ENCODE data around the gene HOXA9. TPM values are rescaled to one million over a fixed set of nuclear protein-coding genes. Genes with fewer than 3 reads are reported as not detected.

Gene HOXA9
- total RNA-seq, 2 experiments from 2014 or later, result not detected

DNA sequence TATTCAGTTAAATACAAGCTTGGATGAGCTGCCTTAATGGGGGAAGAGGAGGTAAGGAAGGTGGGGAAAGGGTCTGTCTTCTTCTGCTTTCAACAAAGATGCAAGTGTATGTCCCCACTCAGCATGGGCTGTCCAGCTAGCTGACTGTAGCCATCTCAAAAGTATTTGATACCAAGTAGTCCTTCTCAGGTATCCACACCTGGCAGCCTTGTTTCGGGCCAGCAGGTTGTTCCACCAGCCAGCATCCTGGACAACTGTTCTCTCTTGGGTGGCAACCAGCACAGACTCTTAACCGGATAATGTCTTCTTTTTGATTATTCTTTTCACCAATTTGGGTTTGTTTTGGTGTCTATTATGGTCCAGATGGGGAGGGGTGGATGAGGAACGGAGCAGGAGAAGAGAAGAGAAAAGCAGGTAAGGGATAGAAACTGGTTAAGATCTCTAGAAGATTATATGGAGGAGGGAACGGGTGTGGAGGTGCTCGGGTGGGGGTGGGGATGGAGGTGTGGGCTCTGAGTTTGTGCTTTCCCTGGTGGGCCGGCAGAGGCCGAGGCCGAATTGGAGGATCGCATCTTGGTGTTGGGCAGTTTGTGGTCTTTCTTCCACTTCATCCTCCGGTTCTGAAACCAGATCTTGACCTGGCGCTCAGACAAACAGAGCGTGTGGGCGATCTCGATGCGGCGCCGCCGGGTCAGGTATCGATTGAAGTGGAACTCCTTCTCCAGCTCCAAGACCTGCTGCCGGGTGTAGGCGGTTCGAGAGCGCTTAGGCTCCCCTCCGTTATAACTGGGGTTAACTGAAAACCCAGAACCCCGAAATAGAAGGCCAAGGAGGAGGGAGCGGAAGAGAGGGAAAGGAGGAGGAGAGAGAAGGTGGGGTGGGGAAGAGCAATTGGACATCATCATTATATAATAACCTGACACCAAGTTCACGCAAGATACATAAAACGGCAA is 36.3 kb downstream of the HOXA9 start:
- CTCF ChIA-PET, result no interaction called here
- Mint-ChIP-seq H3K27ac (no peak overlapping the region), H3K36me3 (ENCODE audit: low read depth) (no peaks in the 10 kb centered on the region), H3K9me3 (no peaks in the 10 kb centered on the region), H3K4me3 (no peak overlapping the region), H3K27me3 (peaks cover 47% of the 10 kb centered on the region), H3K4me1 (peaks cover 4% of the 10 kb centered on the region)
- no peak for DNase-seq
- POLR2A ChIA-PET, result no interaction called here

DNA sequence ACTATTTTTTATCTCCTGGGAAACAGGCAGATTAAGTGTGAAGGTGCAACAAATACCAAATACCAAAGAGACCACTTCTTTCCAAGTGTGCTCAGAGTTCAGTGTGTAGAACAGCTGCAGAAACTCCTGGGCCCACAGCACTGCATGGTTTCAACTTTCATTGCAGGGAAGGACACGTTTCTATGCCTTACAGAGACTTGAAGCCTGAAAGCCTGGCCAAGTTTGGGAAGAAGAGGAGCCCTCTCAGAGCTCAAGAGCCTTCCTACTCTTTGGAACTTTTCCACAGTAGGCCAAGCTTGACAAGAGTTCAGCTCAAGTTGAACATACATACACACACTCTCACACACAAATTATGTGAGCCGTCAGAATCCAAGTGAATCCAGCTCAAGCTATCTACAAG is 37.3 kb downstream of the HOXA9 start:
- DNase-seq, result no peak
- H3K4me1 Mint-ChIP-seq, result no peaks in the 10 kb centered on the region
- no peak overlapping the region for H3K4me3 Mint-ChIP-seq
- CTCF ChIA-PET, result no interaction called here
- H3K9me3 Mint-ChIP-seq, result no peaks in the 10 kb centered on the region
- POLR2A ChIA-PET, result no interaction called here
- no peak overlapping the region for H3K27ac Mint-ChIP-seq
- peaks cover 39% of the 10 kb centered on the region for H3K27me3 Mint-ChIP-seq
- no peaks in the 10 kb centered on the region for H3K36me3 Mint-ChIP-seq (ENCODE audit: low read depth)

DNA sequence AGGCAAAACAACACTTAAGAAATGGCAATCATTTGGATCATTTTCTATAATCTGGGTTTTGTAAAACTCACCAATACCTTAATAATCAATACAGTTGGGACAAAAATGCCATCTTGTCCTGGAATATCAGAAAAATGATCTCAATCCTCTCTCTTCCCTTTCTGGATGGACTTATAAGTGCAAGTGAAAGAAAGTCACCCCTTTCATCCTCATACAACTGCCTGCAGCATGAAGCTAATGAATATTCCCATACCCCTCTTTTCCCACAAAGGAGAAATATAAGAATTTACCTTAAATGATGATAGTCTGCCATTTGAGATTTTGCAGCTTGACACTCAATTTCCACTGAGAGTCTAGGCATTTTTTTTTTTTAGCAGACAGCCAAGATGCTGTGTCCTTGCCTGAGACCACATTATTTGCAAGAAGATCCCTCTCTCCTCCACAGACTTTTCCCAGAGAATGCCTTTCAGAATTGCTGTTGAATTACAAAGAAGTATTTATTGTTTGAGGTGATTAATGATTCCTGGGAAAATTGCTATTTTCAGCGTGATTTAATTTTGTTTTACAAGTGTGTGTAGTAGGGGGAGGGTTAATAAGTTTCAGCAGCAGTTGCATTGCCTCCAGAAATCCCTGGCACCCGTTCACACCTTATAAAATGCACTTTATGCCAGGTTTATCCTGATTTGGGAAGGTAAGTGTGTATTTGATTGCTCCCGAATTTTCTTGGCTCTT is 38.6 kb downstream of the HOXA9 start:
- Mint-ChIP-seq H3K4me3 (no peak overlapping the region), H3K4me1 (no peaks in the 10 kb centered on the region), H3K36me3 (ENCODE audit: low read depth) (no peaks in the 10 kb centered on the region), H3K9me3 (no peaks in the 10 kb centered on the region), H3K27ac (no peak overlapping the region), H3K27me3 (peaks cover 30% of the 10 kb centered on the region)
- ChIA-PET CTCF (interaction anchor here (0.7 kb wide), 1 partner anchor 25 kb away, joined by 3 read pairs; no protein-coding TSS in a partner anchor), POLR2A (no interaction called here)
- DNase-seq, result no peak

DNA sequence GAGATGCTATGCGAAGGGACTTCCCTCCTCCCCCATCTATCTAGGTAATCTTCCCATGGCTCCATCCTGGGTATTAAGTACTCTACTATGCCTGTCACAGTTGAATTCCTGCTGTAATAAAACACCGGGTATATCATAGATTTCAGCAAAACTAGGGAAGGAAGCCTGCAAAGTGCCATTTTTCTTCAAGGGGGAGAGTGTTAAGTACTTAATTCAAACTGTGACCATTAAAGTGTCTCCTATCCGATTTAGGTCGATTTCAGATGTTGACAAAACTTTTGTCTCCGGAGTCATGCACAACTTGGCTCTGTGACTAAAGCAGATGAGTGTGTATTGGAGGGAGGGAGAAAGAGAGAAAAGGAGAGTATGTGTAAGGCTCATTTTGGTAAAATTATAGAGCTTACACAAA is 39.3 kb downstream of the HOXA9 start:
- H3K4me1 Mint-ChIP-seq, result no peaks in the 10 kb centered on the region
- no peaks in the 10 kb centered on the region for H3K9me3 Mint-ChIP-seq
- no peak overlapping the region for H3K4me3 Mint-ChIP-seq
- H3K27me3 Mint-ChIP-seq, result peaks cover 27% of the 10 kb centered on the region
- no peaks in the 10 kb centered on the region for H3K36me3 Mint-ChIP-seq (ENCODE audit: low read depth)
- no peak overlapping the region for H3K27ac Mint-ChIP-seq
- no peak for DNase-seq
- ChIA-PET CTCF (no interaction called here), POLR2A (no interaction called here)

DNA sequence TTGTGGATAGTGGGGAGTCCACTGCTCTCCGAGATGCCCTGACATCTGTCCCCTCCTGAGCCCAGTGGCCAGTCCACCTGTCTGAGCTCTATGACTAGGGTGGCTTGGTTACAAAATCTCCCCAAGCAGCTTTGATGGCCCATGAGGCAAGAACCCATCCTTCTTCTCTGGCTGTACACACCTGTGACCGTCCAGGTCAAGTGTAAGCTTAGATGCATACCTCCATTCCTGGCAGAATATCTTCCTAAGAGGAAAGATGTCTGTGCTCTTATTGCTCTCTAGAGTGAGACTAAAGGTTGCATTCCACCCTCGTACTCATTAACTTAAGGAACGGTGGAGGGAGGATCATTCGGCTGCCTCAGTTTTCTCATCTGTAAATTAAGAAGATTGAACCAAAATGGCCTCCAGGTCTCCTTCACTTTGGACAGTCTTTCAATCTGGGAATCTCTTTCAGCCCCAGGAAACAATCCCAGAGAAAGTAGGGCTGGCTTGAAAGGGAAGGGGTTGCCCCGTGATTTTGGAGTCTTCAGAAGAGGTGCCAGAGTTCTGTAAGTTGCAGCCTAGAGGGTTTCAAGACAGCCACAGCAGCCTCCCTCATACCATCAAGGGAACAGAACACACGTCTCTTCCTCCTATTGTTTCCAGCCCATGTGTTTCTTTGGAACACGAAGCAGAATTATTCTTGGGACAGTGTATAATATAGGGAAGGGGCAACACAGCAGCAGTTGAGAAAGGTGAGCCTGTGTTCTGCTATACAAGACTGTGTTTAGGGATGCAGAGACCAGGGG is 40.2 kb downstream of the HOXA9 start:
- ChIA-PET CTCF (no interaction called here), POLR2A (no interaction called here)
- no peak overlapping the region for H3K27ac Mint-ChIP-seq
- H3K4me3 Mint-ChIP-seq, result no peak overlapping the region
- no peaks in the 10 kb centered on the region for H3K4me1 Mint-ChIP-seq
- H3K36me3 Mint-ChIP-seq (ENCODE audit: low read depth), result no peaks in the 10 kb centered on the region
- no peaks in the 10 kb centered on the region for H3K9me3 Mint-ChIP-seq
- DNase-seq, result no peak
- peaks cover 27% of the 10 kb centered on the region for H3K27me3 Mint-ChIP-seq

DNA sequence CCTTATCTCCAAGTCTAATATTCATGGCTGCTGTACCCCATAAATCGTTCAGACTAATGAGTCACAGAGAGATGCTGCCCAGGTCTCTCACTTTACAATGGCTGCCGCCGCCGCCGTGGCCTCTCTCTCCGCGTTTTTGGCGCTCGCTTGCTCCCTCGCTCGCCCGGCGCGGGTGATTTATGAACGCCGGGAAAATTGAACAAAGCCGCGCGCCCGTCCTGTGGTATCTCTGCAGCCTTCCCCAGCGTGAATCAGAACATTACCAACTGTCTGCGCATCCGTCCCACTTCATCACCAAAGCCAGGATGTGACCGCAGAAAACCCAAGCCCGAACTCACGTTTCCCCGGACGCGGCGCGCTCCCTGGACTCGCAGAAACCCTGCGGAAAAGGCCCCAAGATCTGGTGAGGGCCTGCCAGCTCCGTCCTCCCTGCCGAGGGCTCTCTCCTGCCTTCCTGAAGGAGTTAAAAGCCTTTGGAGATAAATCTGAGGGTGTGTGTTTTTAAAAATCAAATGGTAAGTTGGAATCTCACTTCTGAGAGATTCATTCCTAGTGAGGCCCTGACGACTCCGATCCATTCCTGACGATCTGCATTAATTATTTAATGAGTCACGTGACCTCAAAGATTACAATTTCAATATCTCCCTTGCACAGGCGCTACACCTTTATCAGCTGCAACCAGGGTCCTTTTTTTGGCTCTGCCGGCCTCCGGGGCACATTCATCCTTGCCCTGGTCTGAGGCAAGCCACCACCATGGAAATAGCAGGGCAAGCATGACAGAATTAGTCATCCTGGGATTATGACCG is 41.0 kb downstream of the HOXA9 start:
- Mint-ChIP-seq H3K27ac (no peak overlapping the region), H3K4me3 (no peak overlapping the region), H3K9me3 (no peaks in the 10 kb centered on the region), H3K36me3 (ENCODE audit: low read depth) (no peaks in the 10 kb centered on the region), H3K27me3 (peaks cover 28% of the 10 kb centered on the region), H3K4me1 (no peaks in the 10 kb centered on the region)
- no peak for DNase-seq
- ChIA-PET CTCF (no interaction called here), POLR2A (no interaction called here)

DNA sequence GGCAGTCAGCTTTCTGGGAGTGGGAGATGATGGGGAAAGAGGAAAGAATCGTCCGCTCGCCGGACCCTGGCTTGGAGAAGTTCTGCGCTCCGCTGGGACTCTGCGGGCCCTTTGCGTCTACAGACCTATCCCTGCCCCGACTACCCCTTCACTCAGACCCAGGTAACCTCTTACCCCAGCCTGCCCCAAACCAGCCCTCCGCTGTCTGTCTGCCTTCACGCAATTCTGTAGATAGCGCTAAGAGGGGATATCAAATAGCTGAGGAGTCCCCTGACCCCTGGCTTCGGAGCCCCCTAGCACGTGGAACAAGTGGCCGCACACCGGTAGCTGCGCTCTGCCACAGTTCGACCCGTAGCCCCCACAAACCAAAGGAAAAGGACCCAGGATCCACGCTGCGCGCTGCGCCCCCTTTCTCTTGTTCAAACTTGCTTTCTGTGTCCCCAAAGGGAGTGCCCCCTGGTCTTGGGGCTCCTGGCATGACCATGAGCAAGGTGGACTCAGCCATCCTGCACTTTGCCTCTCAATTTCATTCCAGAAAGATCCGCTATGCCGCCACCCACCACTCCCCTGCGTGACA is 41.8 kb downstream of the HOXA9 start:
- Mint-ChIP-seq H3K9me3 (no peaks in the 10 kb centered on the region), H3K4me1 (no peaks in the 10 kb centered on the region), H3K27ac (no peak overlapping the region), H3K4me3 (no peak overlapping the region), H3K27me3 (peaks cover 26% of the 10 kb centered on the region), H3K36me3 (ENCODE audit: low read depth) (no peaks in the 10 kb centered on the region)
- no peak for DNase-seq
- CTCF ChIA-PET, result no interaction called here
- POLR2A ChIA-PET, result no interaction called here

DNA sequence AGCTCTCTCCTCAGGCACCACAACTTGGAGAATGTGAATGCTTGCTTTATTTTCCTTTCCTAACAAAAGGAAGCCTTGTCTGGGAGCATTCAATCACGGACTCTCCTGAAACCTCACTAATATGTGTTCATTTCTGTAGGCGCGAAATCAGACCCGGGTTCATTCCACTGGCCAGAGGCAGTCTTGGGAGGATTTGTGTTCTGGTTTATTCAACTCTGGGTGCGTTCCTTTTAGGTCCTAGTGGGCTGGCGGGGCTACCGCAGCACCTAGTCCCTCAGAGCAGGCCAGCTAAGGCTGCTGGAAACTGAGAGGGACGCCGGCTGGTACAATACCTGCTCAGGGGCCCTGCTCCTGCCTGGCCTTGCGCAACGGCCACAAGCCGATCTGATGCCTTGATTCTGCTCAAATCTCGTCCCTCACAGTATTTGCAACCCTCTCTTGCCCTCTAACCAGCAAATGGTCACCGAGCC is 42.3 kb downstream of the HOXA9 start:
- peaks cover 23% of the 10 kb centered on the region for H3K27me3 Mint-ChIP-seq
- H3K4me3 Mint-ChIP-seq, result no peak overlapping the region
- no peaks in the 10 kb centered on the region for H3K9me3 Mint-ChIP-seq
- no peak for DNase-seq
- no peaks in the 10 kb centered on the region for H3K36me3 Mint-ChIP-seq (ENCODE audit: low read depth)
- ChIA-PET POLR2A (no interaction called here), CTCF (no interaction called here)
- H3K4me1 Mint-ChIP-seq, result no peaks in the 10 kb centered on the region
- H3K27ac Mint-ChIP-seq, result no peak overlapping the region

DNA sequence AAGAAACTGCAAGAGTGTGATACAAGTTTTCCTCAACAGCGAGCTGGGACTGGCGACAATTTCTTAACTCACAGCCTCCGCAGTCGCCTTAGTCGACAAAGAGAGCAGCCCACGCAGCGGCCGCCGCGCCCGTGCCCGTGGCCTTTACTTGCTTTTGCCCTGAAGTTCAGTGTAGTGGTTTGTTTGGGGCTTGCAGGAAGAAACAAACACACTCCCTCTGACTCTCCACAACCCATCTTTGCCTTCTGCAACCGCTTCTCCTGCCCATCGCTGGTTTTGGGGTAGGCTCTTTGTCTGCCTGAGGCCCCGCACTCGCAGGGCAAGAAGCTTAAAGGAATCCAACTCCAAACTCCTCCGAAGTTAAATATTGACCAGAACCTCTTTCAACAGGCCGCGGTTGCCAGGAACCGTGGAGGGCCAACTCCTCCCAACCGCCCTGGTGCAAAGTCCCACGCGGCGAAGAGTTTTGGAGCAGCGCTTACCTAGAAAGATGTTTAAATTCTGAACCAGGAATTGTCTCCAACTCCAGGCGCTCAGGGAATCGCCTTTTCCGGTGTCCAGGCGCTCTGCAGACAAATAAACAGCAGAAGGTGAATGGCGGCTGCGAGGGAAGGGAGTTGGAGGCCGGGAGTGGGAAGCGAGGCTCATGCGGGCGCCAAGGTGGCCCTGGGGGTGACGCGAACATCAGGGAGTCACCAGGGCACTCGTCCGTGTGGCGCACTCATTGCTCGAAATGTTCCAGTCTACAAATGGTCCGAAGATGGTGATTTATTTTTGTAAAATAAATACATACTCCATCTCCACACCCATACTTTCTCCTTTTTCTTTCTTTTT is 43.0 kb downstream of the HOXA9 start:
- Mint-ChIP-seq H3K4me1 (no peaks in the 10 kb centered on the region), H3K9me3 (no peaks in the 10 kb centered on the region), H3K4me3 (no peak overlapping the region), H3K27me3 (peaks cover 15% of the 10 kb centered on the region), H3K27ac (no peak overlapping the region), H3K36me3 (ENCODE audit: low read depth) (no peaks in the 10 kb centered on the region)
- POLR2A ChIA-PET, result no interaction called here
- CTCF ChIA-PET, result no interaction called here
- DNase-seq, result no peak

DNA sequence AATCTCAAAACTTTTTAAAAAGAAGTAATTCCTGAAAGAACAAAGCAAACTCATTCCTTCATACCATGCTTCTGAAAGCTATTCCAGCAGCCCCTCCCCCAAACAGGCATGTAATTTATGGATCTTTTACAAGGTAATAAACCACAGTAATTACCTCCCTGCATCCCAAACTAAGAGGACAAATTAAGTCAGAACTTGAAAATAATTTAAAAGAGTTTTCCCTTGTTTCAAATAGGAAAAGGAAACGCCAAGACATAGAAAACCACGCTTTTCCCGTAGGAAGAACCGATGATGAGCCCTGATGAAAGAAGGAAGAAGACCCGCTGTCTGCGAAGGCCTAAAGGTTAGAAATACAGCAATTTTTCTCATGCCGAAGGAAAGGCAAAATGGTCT is 43.7 kb downstream of the HOXA9 start:
- no peaks in the 10 kb centered on the region for H3K4me1 Mint-ChIP-seq
- POLR2A ChIA-PET, result no interaction called here
- H3K4me3 Mint-ChIP-seq, result no peak overlapping the region
- no peak for DNase-seq
- peaks cover 10% of the 10 kb centered on the region for H3K27me3 Mint-ChIP-seq
- no peak overlapping the region for H3K27ac Mint-ChIP-seq
- no peaks in the 10 kb centered on the region for H3K36me3 Mint-ChIP-seq (ENCODE audit: low read depth)
- no peaks in the 10 kb centered on the region for H3K9me3 Mint-ChIP-seq
- CTCF ChIA-PET, result no interaction called here

DNA sequence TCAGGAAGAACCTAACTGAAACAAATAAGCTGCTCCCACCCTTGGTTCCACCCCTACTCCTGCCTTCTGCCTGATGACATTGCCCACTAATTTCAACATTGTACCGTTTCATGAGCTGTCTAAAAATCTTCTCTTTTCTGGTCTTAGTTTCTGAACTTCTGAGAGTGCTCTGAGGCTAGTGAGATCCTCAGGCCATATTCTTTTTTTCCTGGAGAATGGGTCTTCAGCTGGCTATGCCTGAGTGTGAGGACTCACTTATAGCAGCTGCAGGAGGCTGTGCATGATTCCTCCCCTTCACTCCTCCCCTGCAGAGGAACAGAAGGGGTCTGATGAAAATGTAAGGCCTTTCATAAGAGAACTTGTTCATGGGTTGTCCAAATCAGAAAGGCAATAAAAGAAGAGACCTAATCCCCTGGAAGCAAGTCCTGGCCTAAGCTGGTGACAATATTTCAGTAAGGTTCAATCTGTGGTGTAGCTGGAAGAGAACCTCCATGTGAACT is 45.9 kb downstream of the HOXA9 start:
- no peaks in the 10 kb centered on the region for H3K4me1 Mint-ChIP-seq
- no peak overlapping the region for H3K4me3 Mint-ChIP-seq
- no peaks in the 10 kb centered on the region for H3K36me3 Mint-ChIP-seq (ENCODE audit: low read depth)
- H3K27ac Mint-ChIP-seq, result no peak overlapping the region
- H3K9me3 Mint-ChIP-seq, result no peaks in the 10 kb centered on the region
- H3K27me3 Mint-ChIP-seq, result peaks cover 4% of the 10 kb centered on the region
- ChIA-PET CTCF (interaction anchor here (1.0 kb wide), 1 partner anchor 11 kb away, joined by 3 read pairs; no protein-coding TSS in a partner anchor), POLR2A (no interaction called here)
- no peak for DNase-seq

All from activated CD4-positive, alpha-beta memory T cell treated with anti-CD3 and anti-CD28 coated beads, Interleukin-2, amount 10 ng/mL, durations not matched to agents 7 days and 5 days (primary cell).